Measurements from ENCODE around the gene ADAMTS13. TPM values are rescaled to one million over a fixed set of nuclear protein-coding genes. Genes with fewer than 3 reads are reported as not detected.

ADAMTS13 gene
- total RNA-seq, 4 donors from 2014 or later: 4.4 to 13.2 (median 5.7) TPM

DNA sequence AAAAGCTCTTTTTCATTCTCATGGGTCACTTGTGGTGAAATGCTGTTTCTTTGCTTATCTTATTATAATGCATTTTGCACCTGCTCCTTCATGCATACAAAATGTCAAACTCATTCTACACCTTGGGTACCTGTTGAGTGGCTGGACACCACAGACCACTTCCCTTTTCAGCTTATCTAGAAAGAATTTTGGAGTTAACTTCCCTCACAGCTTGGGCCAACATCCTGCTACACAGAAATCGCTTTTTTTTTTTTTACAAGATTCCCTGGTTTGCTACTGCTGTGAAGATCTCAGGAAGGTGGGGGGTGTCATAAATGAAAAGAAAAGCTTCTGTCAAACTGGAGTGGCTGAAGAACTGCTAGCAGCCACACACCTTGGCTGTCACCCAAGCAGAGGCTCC, 7.0 kb upstream of the ADAMTS13 start:
- Histone ChIP-seq H3K27ac (no peak overlapping the region), H3K4me1 (peaks cover 7 to 25% (median 13%) of the 10 kb centered on the region in 4 donors), H3K27me3 (no peaks in the 10 kb centered on the region), H3K9me3 (no peaks in the 10 kb centered on the region), H3K4me3 (no peak overlapping the region), H3K36me3 (peaks cover 0 to 41% (median 0%) of the 10 kb centered on the region in 3 donors)
- no peak for DNase-seq
- no peak for TF ChIP-seq POLR2A (IDR thresholded peaks at IDR 0.05)
- TF ChIP-seq CTCF (IDR thresholded peaks at IDR 0.05): no peak

DNA sequence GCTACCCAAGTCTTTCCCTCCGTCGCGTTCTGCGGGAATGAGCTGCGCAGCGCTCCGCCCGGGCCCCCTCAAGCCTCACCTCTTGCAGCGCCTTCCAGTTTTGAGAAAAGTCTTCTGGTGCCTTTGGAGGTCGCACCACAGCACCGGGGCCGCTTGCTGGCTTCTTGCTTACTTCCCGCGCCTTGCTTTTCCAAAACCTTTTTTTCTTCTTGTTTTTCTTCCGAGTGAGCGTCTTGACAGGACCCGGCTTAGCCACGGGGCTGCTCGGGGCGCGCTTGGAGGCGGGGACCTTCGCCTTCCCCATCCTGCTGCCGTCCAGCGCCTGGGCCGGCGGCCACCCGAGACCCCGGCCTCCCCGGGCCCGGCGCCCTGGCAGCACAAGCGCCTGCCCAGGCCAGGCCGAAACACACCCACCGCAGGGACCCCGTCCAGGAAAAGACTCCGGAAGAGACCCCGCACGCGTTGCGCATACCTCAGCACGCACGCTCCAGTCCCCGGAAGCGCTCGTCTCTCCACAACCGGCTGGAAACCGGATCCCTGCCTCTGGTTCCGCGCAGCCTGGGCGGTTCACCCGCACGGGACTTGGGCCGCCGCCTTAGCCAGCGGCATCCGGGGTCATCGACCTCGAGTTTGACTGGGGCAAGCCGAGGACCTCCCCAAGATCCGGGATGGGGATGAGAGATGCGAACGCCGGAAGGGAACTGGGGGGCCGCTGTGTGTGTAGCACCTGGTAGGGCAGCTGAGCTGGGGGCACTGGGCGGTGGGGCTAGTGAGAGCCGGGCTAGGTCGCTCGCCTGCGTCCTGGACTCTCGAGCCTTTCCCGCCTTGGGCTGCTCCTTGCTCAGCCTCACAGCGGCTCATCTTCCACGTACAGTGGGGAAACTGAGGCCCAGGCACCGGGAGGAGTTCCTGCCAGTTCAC, 4.4 kb upstream of the ADAMTS13 start, which contains the start of gene REXO4:
Gene REXO4 (minus strand): TSS at position 470 of the 921 bp plus-strand sequence. CDS start 166 bp downstream, at position 304.
- H3K4me1 ChIP-seq: peaks cover 7 to 25% (median 13%) of the 10 kb centered on the region in 4 donors
- peak; percentile 76 to 92 (median 90) for DNase-seq
- TF ChIP-seq CTCF (IDR thresholded peaks at IDR 0.05) (no peak), POLR2A (IDR thresholded peaks at IDR 0.05) (peak; percentile 34 to 37)

DNA sequence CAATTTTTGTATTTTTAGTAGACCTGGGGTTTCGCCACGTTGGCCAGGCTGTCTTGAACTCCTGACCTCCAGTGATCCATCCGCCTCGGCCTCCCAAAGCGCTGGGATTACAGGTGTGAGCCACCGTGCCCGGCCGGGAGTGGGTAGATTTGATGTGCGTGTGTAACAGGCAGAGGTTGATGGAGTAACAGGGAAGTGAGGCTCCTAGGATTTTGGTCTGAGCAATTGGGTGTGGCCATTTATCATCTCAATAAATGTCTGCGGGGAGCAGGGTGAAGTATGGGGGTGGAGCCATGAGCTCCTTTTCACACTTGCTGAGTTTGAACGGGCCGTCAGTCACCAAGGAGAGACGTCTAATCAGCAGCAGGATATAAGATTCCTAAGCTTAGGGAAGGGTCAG, 3.2 kb upstream of the ADAMTS13 start:
- Histone ChIP-seq H3K27ac (peak overlapping the region; percentile 78 to 94 (median 88)), H3K36me3 (peaks cover 0 to 2% (median 0%) of the 10 kb centered on the region in 3 donors), H3K9me3 (no peaks in the 10 kb centered on the region), H3K4me3 (peak overlapping the region in 2 of 4 donors; percentile 76 to 96), H3K27me3 (no peaks in the 10 kb centered on the region), H3K4me1 (peaks cover 7 to 25% (median 13%) of the 10 kb centered on the region in 4 donors)
- DNase-seq: peak in 1 of 3 donors; percentile 57
- peak in 1 of 2 donors; percentile 10 for TF ChIP-seq POLR2A (IDR thresholded peaks at IDR 0.05)
- TF ChIP-seq CTCF (IDR thresholded peaks at IDR 0.05): no peak

More for the DNA sequence above, 4.4 kb upstream of the ADAMTS13 start, which contains the start of gene REXO4:
- Histone ChIP-seq H3K27ac (peak within 1 kb of the TSS; percentile 78 to 94 (median 88)), H3K27me3 (no peaks in the 10 kb centered on the region), H3K36me3 (peaks cover 0 to 14% (median 0%) of the 10 kb centered on the region in 3 donors), H3K4me3 (peak within 1 kb of the TSS; percentile 76 to 96 (median 92)), H3K9me3 (no peaks in the 10 kb centered on the region)

DNA sequence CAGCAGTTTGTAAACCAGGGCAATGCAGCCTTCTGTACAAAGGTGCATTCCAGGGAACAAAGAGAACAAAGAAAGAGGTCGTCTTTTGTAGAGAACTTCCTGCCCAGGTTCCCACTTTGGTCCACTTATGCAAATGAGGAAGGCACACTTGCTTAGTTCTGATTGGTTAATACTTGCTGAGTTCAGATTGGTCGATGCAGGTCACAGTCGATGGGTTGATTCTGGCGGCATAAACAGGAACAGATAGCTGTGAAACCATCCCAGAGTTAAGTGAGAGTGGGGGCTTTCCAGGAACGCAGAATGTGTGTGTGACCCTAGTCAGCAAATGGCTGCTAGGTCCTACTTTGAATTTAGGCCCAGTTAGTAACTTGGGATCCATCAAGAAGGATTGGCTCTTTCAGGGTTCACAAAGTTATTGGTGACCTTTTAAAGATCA, 1.8 kb upstream of the ADAMTS13 start:
- no peak for TF ChIP-seq CTCF (IDR thresholded peaks at IDR 0.05)
- TF ChIP-seq POLR2A (IDR thresholded peaks at IDR 0.05): no peak
- H3K4me1 ChIP-seq: peaks cover 7 to 25% (median 13%) of the 10 kb centered on the region in 4 donors

GRCh38 chr9:133423216-133423615, 1.0 kb downstream of the ADAMTS13 start:
- no peak for DNase-seq
- H3K4me1 ChIP-seq: peaks cover 0 to 14% (median 4%) of the 10 kb centered on the region in 4 donors
- peaks cover 0 to 3% (median 0%) of the 10 kb centered on the region in 4 donors for H3K9me3 ChIP-seq
- no peak overlapping the region for H3K4me3 ChIP-seq
- no peak for TF ChIP-seq POLR2A (IDR thresholded peaks at IDR 0.05)
- TF ChIP-seq CTCF (IDR thresholded peaks at IDR 0.05): no peak
- H3K36me3 ChIP-seq: no peaks in the 10 kb centered on the region
- no peak overlapping the region for H3K27ac ChIP-seq
- peaks cover 0 to under 1% of the 10 kb centered on the region in 2 donors for H3K27me3 ChIP-seq

More for the DNA sequence above, 1.8 kb upstream of the ADAMTS13 start:
- H3K4me3 ChIP-seq: no peak overlapping the region
- peak overlapping the region in 1 of 4 donors; percentile 13 for H3K27ac ChIP-seq
- H3K27me3 ChIP-seq: no peaks in the 10 kb centered on the region
- DNase-seq: peak in 1 of 3 donors; percentile 30
- no peaks in the 10 kb centered on the region for H3K36me3 ChIP-seq
- no peaks in the 10 kb centered on the region for H3K9me3 ChIP-seq

Measured in Peyer's patch (tissue), 4 donors.